Measurements from ENCODE around the gene ERF. TPM values are rescaled to one million over a fixed set of nuclear protein-coding genes. Genes with fewer than 3 reads are reported as not detected.

ERF gene
- total and polyA plus RNA-seq, 2 of the 8 experiments (the other 6 are each of a cell fraction or from before 2014, with no cell fraction given): 43.7 to 62.7 TPM

DNA sequence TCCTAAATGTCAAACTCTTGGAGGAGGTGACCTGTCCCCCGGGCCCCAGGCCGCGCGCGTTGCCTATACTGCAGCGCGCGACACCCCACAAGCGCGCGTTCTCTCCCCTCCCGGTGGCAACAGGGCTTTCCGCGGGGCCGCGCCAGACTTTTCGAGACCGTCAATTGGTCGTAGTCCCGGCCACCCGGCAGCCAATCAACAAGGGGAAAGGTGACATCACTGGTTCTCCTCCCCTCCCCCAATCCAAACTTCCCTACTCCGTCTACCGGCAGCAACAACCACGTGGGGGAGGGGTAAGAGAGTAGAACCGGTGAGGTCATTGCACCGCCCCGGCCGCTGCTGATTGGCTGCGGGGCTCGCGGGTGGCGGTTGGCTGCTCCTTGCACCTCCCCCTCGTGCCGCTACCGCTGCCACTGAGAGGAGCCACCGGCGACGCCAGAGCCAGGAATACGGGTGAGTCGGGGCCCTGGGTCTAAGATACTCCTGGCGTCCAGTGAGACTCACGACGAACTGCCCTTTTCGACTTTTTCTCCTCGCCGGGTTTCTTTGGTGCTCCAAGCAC is 13.3 kb upstream of the ERF start:
- CTCF ChIA-PET (ENCODE audit: partially characterized antibody): interaction anchor here (1.1 to 4.4 kb wide), 3 partner anchors 11 to 24 kb away, joined by 3 to 35 read pairs (median 7); no protein-coding TSS in a partner anchor
- TF ChIP-seq, protein P1, sequence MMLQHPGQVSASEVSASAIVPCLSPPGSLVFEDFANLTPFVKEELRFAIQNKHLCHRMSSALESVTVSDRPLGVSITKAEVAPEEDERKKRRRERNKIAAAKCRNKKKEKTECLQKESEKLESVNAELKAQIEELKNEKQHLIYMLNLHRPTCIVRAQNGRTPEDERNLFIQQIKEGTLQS (IDR thresholded peaks at IDR 0.05; ENCODE audit: insufficient read depth, low read depth, low read length): peak; percentile 37
- TF ChIP-seq NANOG (IDR thresholded peaks at IDR 0.05; ENCODE audit: insufficient read depth, low read depth, low read length, poor library complexity, severe bottlenecking): no peak
- TF ChIP-seq ATF2 (IDR thresholded peaks at IDR 0.05; ENCODE audit: low read length): peak; percentile 100
- no peak for TF ChIP-seq SIX5 (IDR thresholded peaks at IDR 0.05; ENCODE audit: low read depth, low read length)
- TF ChIP-seq POLR2A (IDR thresholded peaks at IDR 0.05; ENCODE audit: control extremely low read depth in 1 of 2, low read depth in 2 of 2, low read length in 2 of 2): peak in 1 of 2 experiments; percentile 60; a peak in 2 of 3 replicates
- 0 out of 2 replicates have a peak, but pooled peaks have one; percentile 44 for TF ChIP-seq CHD2 (IDR thresholded peaks at IDR 0.05; ENCODE audit: low read length)
- peak; percentile 47; the same call in 1 of the 2 replicates for TF ChIP-seq POLR2AphosphoS5 (IDR thresholded peaks at IDR 0.05; ENCODE audit: low read depth, low read length)
- TF ChIP-seq KDM4A (IDR thresholded peaks at IDR 0.05; ENCODE audit: low read depth, low read length, severe bottlenecking): peak; percentile 58
- TF ChIP-seq HDAC2 (IDR thresholded peaks at IDR 0.05; ENCODE audit: borderline replicate concordance in 1 of 2, low read depth in 2 of 2, low read length in 2 of 2): no peak

More for the DNA sequence above, 13.3 kb upstream of the ERF start:
- Histone ChIP-seq H3K23ac (ENCODE audit: insufficient read length) (no peak overlapping the region), H2AK5ac (ENCODE audit: low read depth, low read length) (no peak overlapping the region), H4K20me1 (replicated peaks in 1 of 2; ENCODE audit: control insufficient read depth in 1 of 2, insufficient read depth in 2 of 2, low read length in 2 of 2) (no peaks in the 10 kb centered on the region), H3K79me1 (ENCODE audit: low read depth, low read length) (peaks cover 5% of the 10 kb centered on the region), H2BK12ac (ENCODE audit: low read depth, low read length) (peak overlapping the region; percentile 93), H2BK120ac (replicated peaks; ENCODE audit: low read depth, low read length) (peak overlapping the region; percentile 86), H3K18ac (ENCODE audit: extremely low read depth, low read length) (peak overlapping the region; percentile 100), H3K36me3 (ENCODE audit: control insufficient read depth in 2 of 4, insufficient read depth in 4 of 4, low read length in 3 of 4) (peaks cover 0 to 8% (median 0%) of the 10 kb centered on the region in 4 experiments; a peak in 1 of 8 replicates), H2BK5ac (ENCODE audit: low read depth, low read length) (peak overlapping the region; percentile 99), H3K9me3 (ENCODE audit: insufficient read depth in 2 of 2, low read depth in 1 of 2, low read length in 1 of 2) (no peaks in the 10 kb centered on the region), H3K27me3 (replicated peaks in 1 of 4; ENCODE audit: control insufficient read depth in 3 of 4, extremely low read depth in 1 of 4, insufficient read depth in 3 of 4, low read length in 3 of 4) (no peaks in the 10 kb centered on the region), H3K27ac (ENCODE audit: low read depth, low read length) (peak overlapping the region; percentile 100), H3K79me2 (ENCODE audit: control insufficient read depth in 1 of 2, insufficient read depth in 2 of 2, low read length in 2 of 2) (peaks cover 0 to 9% of the 10 kb centered on the region in 2 experiments; a peak in 1 of 4 replicates), H2BK15ac (ENCODE audit: low read length) (no peak overlapping the region), H3K4me2 (ENCODE audit: insufficient read depth in 1 of 2, low read depth in 2 of 2, low read length in 2 of 2) (peak overlapping the region; percentile 86 to 98), H3K4me3 (ENCODE audit: extremely low read depth in 1 of 4, insufficient read depth in 2 of 4, low read depth in 3 of 4, low read length in 4 of 4) (peak overlapping the region; percentile 75 to 99 (median 86)), H3K14ac (ENCODE audit: insufficient read length) (no peak overlapping the region), H4K91ac (replicated peaks; ENCODE audit: insufficient read length, low read length) (peak overlapping the region; percentile 98), H3K56ac (replicated peaks; ENCODE audit: insufficient read length, low read depth, low read length) (peak overlapping the region; percentile 98), H2BK20ac (ENCODE audit: low read length) (peak overlapping the region; percentile 84; the same call in 1 of the 2 replicates), H3K9ac (replicated peaks in 1 of 4; ENCODE audit: extremely low read depth in 1 of 4, low read depth in 3 of 4, low read length in 3 of 4) (peak overlapping the region; percentile 87 to 100 (median 98)), H4K8ac (ENCODE audit: extremely low read depth, insufficient read depth, low read length) (peak overlapping the region; percentile 99; the same call in 1 of the 2 replicates), H3K4me1 (replicated peaks in 1 of 4; ENCODE audit: control insufficient read depth in 3 of 4, insufficient read depth in 4 of 4, low read length in 3 of 4) (peaks cover 2 to 21% (median 10%) of the 10 kb centered on the region in 4 experiments), H2AFZ (ENCODE audit: low read length) (peak overlapping the region; percentile 94), H4K5ac (ENCODE audit: insufficient read length, low read depth, low read length) (peak overlapping the region; percentile 99), H3K23me2 (ENCODE audit: low read depth, low read length) (peaks cover 10% of the 10 kb centered on the region; the same call in 1 of the 2 replicates), H3K4ac (replicated peaks; ENCODE audit: insufficient read length, low read depth, low read length) (no peak overlapping the region)
- 2% methylated on average over 31 of the region's 46 CpGs; no CpG with 5 or more reads in 1 of the 2 experiments for WGBS, 2 experiments (ENCODE audit: extremely low coverage in 1 of 2, insufficient coverage in 1 of 2, insufficient read length in 1 of 2, insufficient replicate concordance in 2 of 2, low coverage in 1 of 2, low lambda C conversion rate in 2 of 2, missing lambda C conversion rate in 1 of 2)
- POLR2A ChIA-PET (ENCODE audit: partially characterized antibody): interaction anchor here (1.0 to 1.6 kb wide), 4 partner anchors 11 to 53 kb away, joined by 3 to 7 read pairs (median 4); no protein-coding TSS in a partner anchor
- FAIRE-seq (no peak), DNase-seq (ENCODE audit: low read depth in 1 of 2, low spot score in 2 of 2) (peak; percentile 96 to 99)
